Measurements from ENCODE around the gene SERPINA1.
"Not testable (repeated sequence)": the region's sequence is repeated elsewhere in the genome, so short reads cannot be mapped to it uniquely, and the experiment has no call there.

Gene SERPINA1

DNA sequence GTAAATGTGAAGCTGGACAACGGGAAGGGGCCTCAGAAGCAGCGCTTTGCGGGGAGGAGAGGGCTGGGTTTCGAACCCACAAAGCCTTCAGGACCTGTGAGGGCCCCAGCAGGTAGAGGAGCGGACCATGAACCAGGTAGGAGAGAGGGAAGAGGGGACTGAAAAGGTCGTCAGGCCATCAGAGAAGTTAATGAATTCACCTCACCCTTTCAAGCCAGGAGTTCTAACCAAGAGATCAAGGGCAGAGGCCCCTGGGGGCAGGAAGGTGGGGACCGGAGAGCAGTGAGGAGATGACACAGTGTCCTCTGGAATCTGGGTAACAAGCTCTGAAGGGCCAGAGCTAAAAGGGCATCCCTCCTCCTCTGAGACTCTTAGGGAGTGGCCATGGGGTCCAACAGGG is 19.4 kb downstream of the SERPINA1 start:
- DNase-seq: no peak

- DNase-seq: no peak
These were observed 20.2 kb downstream of the SERPINA1 start for GRCh38 chr14:94368243-94368590.

DNA sequence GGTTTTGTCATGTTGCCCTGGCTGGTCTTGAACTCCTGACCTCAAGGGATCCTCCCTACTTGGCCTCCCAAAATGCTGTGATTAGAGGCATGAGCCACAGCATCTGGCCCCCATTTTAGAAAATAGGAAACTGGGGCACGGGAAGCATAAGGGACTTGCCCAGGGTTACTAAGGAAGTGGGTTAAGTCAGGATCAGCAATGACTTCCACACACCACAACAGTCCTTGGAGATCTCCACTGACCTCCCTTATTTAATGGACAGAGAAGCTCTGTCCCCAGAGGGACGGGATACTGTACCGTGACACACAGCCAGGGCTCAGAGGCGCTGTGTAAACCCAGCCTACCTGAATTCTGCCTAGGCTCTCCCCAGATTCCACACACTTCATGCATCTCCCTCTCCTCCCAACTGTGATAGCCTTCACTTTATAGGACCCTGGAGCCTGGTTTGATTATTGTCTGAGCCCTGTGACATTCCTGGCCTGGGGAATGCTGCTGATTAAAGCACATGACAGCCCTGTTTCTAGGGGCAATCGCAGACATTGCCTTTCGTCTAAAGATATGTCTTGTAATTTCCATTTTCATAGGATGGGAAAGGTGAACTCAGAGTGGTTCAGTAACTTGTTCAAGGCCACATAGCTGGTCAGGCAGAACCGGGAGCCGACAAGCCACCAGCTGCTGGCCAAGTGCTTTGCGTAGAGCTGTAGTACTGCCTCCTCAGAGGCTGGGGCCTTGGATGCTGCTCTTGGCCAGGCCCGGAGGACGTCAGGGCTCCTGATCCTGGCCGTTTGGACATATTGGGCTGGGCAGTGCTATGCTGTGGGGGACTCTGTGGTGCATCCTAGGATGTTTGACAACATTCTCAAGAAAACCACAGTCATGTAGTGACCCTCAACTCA is 20.8 kb downstream of the SERPINA1 start:
- DNase-seq: no peak

DNA sequence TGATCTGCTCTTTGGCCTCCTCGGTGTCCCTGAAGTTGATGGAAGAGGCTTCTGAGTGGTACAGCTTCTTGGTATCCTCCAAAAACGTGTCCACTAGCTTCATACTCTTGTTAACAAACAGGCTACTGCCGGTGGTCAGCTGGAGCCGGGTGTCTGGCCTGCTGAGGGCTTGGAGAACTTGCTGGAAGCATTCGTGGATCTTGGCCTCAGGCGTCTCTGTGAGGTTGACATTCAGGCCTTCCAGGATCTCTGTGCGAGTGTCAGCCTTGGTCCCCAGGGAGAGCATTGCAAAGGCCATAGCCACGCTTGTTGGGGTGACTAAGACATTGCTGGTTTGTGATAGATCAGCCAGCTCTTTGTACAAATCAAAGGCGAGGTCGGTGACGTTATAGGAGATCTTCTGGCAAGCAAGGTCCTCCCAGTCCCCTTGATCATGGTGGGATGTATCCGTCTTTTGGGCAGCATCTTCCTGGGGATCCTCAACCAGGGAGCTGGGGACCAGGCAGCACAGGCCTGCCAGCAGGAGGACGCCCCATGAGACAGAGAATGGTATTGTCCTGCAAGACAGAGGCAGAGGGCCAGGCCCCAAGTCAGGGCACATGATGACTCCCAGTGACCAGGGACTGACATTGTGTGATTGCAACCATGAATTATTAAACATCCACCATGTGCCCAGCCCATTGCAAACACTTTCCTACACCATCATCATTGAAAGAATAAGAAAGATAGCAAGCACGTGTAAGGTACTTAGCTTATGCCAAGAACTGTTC is 22.1 kb downstream of the SERPINA1 start, which contains the start of gene SERPINA2:
TSS of gene SERPINA2 (minus strand) at position 553 of the 770 bp plus-strand sequence.
- no peak for DNase-seq

- DNase-seq: no peak
These were observed 22.8 kb downstream of the SERPINA1 start for GRCh38 chr14:94365624-94366023.

DNA sequence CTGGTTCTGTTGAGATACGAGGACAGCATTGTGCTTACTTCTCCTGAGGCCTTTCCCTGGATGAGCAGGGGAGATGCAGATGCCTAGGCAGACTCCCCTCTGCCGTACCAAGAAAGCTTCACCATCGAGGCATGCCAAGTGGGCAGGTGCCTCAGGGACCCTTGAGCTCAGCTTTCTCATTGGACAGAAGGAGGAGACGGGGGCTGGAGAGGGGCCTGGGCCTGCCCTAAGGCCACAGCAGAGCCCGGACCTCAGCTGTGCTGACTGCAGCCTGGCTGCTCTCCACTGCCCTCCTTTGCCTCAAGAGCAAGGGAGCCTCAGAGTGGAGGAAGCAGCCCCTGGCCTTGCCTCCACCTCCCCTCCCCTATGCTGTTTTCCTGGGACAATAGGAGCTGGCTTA is 23.4 kb downstream of the SERPINA1 start:
- no peak for DNase-seq

DNA sequence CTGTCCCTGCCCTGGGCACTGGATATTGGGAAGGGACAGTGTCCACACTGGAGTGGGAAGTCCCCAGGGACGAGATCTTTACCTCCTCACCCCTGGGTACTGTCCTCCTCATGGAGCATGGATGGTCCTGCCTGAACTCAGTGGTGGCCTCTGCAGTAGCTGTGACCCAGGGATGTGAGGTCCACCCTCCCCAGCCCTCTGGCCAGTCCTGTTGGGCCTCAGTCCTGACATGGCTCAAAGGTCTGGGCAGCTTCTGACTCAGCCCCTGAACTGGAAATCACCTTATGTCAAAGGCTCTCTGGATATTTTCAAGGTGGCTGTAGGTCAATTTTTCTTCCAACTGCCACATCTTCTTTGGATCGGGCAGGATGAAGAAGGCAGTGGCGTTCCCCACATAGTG is 24.4 kb downstream of the SERPINA1 start:
- DNase-seq: no peak

GRCh38 chr14:94363151-94363624 is 25.2 kb downstream of the SERPINA1 start:
- DNase-seq: no peak

DNA sequence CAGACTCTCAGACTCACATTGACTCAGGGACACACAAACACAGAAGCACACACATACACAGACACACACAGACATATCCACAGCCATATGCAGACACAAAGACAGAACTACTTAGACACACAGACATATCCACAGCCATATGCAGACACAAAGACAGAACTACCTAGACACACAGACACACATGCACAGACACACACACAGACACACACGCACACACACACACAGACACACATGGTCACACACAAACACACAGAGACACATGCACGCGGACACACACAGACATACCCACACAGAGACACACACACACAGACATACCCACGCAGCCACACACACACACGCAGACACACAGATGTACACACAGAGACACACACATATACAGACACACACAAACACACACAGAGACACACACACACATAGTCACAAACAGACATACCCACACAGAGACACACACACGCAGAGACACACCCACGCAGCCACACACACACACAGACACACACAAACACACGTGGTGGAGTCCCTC is 25.7 kb downstream of the SERPINA1 start:
- no peak for DNase-seq

GRCh38 chr14:94361682-94362081 is 26.7 kb downstream of the SERPINA1 start:
- no peak for DNase-seq

DNA sequence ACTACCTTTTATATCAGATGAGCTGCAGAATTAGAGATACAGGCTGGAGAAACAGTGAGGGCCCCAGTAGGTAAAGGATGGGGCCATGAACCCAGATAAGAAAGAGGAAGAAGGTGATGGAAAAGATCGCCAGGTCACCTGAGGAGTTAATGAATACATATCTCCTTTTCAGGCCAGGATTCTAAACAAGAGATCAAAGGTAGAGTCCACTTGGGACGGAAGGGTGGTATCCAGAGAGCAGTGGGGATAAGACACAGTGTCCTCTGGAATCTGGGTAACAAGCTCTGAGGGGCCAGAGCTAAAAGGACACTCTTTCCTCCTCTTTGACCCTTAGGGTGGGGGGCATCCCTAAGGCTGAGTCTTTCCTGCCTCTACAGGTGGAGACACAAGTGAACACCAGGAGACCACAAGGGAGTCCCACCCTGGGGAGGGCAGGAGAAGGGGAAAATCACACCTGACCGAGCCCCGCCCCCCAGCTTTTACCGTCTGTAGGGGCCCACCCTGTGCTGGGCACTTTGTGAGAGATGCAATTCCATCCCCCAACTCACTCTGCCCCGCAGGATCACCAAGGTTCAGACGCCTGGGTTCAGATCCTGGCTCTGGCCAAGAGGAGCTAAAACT is 27.3 kb downstream of the SERPINA1 start:
- DNase-seq: no peak

- DNase-seq: no peak
These were observed 31.2 kb downstream of the SERPINA1 start for GRCh38 chr14:94357166-94357565.

- no peak for DNase-seq
These were observed 31.9 kb downstream of the SERPINA1 start for GRCh38 chr14:94356379-94357056.

- no peak for DNase-seq
These were observed 33.1 kb downstream of the SERPINA1 start for GRCh38 chr14:94355191-94355794.

- no peak for DNase-seq
These were observed 33.7 kb downstream of the SERPINA1 start for GRCh38 chr14:94354638-94355185.

GRCh38 chr14:94354190-94354589 is 34.2 kb downstream of the SERPINA1 start:
- not testable (repeated sequence) for DNase-seq

GRCh38 chr14:94349276-94349675 is 39.1 kb downstream of the SERPINA1 start:
- no peak for DNase-seq

DNA sequence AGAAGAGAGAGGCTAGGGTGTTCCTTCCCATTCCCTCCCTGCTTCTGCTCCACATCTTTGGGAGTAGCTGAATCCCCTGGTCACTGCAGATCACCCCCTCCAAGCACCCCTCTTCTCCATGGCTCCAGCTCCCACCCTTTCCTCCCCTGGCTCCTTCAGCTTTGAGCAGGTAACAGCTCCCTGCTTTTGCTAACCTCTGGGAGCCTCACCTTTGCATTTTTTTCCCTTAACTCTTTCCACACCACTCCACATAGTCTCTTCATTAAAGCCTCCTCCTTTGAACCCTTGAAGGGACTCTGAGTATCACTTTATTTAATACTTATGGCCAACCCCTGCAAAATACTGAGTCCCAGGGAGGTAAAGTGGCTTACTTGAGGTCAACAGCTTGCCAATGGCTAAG is 39.6 kb downstream of the SERPINA1 start:
- DNase-seq: no peak

GRCh38 chr14:94346841-94347240 is 41.6 kb downstream of the SERPINA1 start:
- no peak for DNase-seq

DNA sequence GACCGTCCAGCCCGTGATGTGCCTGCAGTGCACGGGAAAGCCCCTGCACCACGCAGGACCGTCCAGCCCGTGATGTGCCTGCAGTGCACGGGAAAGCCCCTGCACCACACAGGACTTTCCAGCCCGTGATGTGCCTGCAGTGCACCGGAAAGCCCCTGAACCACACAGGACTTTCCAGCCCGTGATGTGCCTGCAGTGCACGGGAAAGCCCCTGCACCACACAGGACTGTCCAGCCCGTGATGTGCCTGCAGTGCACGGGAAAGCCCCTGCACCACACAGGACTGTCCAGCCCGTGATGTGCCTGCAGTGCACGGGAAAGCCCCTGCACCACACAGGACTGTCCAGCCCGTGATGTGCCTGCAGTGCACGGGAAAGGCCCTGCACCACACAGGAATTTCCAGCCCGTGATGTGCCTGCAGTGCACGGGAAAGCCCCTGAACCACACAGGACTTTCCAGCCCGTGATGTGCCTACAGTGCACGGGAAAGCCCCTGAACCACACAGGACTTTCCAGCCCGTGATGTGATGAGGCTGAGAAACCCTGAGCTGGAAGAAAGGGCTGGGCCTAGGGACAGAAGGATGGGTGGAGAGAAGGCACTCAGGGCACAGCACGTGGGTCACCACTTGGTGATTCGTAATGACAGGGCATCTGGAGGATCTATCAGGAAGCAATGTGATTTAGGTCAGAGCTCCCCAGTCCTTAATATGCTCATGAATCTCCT is 42.2 kb downstream of the SERPINA1 start:
- DNase-seq: peak; percentile 19
